AG09309 (cell line): Measurements from ENCODE around the gene CEMIP2.

Experiments used
- DNase-seq: peaks from one replicate; pipeline ENCODE4 v3.0.0-alpha.2; 2010; ENCODE audit warnings: low read depth
- H3K4me3 ChIP-seq: 2 replicates; pipeline ENCODE4 v1.5.1; 2011; ENCODE audit warnings: mild to moderate bottlenecking, low read depth, low read length, moderate library complexity; ENCODE audit not compliant: control insufficient read depth
- TF ChIP-seq, protein P1 (sequence below): IDR thresholded peaks from 2 replicates; pipeline ENCODE4 v1.5.1; 2011; ENCODE audit warnings: mild to moderate bottlenecking, low read depth, low read length, inconsistent platforms; ENCODE audit not compliant: insufficient read depth, control insufficient read depth; ENCODE audit errors: missing control alignments

Gene CEMIP2

DNA sequence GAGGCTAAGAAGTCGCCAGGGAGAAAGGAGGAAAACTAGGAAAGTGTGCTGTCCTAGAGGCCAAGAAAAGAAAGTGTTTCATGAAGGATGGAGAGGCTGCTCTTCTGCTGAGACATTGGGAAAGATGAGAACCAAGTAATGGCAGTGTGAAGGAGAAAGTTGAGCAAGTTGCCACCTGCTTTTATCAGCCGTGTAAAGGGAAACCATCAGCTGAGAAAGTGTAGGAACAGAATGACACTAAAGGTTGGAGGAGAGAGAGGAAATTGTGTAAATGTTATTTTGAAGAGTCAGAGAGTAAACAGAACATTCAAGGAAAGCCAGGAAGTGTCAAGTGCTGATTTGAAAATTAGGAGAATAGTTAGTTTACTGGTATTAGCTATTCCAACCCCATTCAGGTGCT lies 125.0 kb downstream of the CEMIP2 start:
- TF ChIP-seq, protein P1, sequence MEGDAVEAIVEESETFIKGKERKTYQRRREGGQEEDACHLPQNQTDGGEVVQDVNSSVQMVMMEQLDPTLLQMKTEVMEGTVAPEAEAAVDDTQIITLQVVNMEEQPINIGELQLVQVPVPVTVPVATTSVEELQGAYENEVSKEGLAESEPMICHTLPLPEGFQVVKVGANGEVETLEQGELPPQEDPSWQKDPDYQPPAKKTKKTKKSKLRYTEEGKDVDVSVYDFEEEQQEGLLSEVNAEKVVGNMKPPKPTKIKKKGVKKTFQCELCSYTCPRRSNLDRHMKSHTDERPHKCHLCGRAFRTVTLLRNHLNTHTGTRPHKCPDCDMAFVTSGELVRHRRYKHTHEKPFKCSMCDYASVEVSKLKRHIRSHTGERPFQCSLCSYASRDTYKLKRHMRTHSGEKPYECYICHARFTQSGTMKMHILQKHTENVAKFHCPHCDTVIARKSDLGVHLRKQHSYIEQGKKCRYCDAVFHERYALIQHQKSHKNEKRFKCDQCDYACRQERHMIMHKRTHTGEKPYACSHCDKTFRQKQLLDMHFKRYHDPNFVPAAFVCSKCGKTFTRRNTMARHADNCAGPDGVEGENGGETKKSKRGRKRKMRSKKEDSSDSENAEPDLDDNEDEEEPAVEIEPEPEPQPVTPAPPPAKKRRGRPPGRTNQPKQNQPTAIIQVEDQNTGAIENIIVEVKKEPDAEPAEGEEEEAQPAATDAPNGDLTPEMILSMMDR = no peak
- H3K4me3 ChIP-seq = no peak overlapping the region
- no peak for DNase-seq

DNA sequence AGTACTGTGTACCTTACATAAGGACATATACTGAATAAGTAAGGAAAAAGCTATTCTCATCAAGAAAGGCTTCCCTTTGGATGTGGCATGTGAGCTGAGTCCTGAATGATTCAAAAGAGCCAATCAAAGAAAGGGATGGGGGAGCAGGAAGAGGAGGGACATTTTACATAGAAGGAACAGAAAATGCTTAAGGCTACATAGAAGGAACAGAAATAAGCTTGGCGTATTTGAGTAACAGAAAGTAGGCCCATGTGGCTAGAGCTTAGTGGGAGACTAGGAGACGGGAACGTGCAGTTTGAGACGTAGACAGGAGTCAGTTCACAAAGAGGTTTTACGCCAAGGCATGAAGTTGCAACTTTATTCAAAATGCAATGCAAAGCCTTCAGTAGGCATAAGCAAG lies 126.3 kb downstream of the CEMIP2 start:
- H3K4me3 ChIP-seq = no peak overlapping the region
- DNase-seq = no peak
- TF ChIP-seq, protein P1 = no peak

DNA sequence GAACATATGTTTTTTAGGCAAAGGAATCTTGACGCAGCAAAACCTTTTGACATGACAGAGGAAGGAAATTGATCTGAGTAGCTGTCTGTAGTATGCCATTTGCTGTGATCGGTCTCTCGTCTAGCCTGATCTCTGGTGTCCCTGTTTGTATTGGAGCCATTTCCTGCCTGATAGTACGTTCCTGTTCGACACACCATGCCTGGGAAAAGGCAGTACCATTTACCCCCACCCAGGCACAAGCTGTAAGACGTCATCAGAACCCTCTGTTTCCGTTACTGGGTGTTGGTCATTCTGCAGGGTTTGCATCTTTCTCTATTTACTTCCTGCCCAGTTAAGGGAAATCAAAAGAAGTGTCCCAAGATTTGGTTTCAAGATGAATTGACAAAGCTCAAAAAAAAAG lies 129.7 kb downstream of the CEMIP2 start:
- no peak overlapping the region for H3K4me3 ChIP-seq
- DNase-seq = no peak
- TF ChIP-seq, protein P1 = no peak

DNA sequence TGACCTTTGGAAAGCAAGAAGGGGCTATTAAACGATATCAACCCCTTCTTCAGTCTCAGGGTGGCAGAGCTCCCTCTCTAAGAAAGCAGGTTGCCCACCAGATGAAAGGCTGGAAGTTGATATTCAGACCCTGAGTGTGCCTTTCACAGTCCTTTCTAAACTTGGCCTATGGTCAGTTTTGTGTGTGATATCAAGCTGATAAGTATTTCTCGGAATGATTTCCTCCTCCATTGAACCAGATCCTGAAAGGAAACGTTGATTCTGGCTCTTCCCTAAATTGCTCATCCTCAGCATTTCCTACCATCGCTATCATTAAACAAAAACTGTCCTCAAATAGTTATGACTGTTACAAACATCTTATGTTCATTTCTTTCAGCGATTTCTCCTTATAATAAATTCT lies 130.4 kb downstream of the CEMIP2 start:
- TF ChIP-seq, protein P1 = no peak
- no peak overlapping the region for H3K4me3 ChIP-seq
- no peak for DNase-seq

DNA sequence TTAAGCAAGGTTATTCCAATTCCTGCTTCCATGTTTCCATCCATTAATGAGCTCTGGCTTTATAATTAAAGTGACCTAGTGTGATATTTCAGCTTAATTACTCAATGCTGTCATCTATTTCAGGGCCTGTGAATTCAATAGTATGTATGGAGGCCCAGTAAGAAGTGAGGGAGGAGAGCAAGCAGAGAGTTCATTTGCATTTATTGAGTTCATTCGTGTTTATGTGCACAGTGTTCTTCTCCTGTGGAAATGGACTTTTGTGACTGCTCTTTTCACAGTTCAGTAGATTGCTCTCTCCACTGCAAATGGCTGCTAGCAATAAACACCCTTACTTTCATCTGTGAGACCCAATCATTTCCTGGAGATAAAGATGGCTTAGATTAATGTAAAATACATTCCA lies 130.9 kb downstream of the CEMIP2 start:
- TF ChIP-seq, protein P1 = no peak
- H3K4me3 ChIP-seq = no peak overlapping the region

DNA sequence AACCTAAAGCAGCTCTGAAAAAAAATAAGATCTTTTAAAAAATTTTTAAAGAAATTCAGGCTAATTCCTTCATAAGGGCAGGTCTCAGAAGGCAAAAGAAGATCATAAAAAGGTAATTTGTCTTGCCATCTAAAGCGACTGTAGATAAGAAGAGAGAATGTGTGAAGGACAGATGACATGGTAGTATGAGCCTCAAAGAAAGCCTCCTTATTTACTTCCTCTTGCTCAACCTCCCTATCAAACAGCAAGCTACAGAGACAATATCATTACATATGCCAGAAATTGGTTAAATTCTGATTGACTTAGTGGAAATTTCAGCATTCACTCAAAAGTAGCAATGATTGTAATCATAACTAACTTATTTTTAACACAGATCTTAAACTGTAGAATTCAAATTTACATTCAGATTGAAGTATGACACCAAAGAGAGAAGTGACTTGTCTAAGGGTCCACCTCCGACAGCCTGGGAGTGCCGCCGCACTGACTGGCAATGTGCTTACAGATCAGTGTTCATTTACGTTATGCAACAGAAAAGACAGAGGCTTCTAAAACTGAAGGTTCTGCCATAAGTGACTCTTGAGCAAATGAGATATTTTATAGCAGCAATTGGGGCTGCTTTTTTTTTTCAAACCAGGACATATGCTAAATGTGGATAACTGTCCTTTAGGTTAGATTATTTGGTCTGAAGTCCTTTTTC lies 132.0 kb downstream of the CEMIP2 start:
- TF ChIP-seq, protein P1 = no peak
- DNase-seq = no peak
- no peak overlapping the region for H3K4me3 ChIP-seq

More for the DNA sequence above, 130.9 kb downstream of the CEMIP2 start:
- DNase-seq = no peak
